HUES6 (cell line): ENCODE results near the gene CIBAR2.

ENCODE experiments used
- H3K27ac ChIP-seq: 2 replicates; pipeline ENCODE4 v1.7.0; 2013; ENCODE audit warnings: low read depth, mild to moderate bottlenecking, low read length, inconsistent platforms
- H3K27me3 ChIP-seq: 2 replicates; pipeline ENCODE4 v1.6.1; 2013; ENCODE audit warnings: low read length; ENCODE audit not compliant: control insufficient read depth, insufficient read depth
- H3K36me3 ChIP-seq: 2 replicates; pipeline ENCODE4 v1.6.1; 2013; ENCODE audit warnings: low read length; ENCODE audit not compliant: control insufficient read depth, insufficient read depth
- H3K4me1 ChIP-seq: 2 replicates; pipeline ENCODE4 v1.6.1; 2013; ENCODE audit warnings: low read length; ENCODE audit not compliant: control insufficient read depth, insufficient read depth
- H3K4me3 ChIP-seq: 2 replicates; pipeline ENCODE4 v1.5.1; 2013; ENCODE audit warnings: low read depth, low read length
- H3K9ac ChIP-seq: one replicate; pipeline ENCODE4 v1.6.1; 2013; ENCODE audit warnings: mild to moderate bottlenecking, low read length
- H3K9me3 ChIP-seq: 2 replicates; pipeline ENCODE4 v1.6.1; 2013; ENCODE audit warnings: low read depth, low read length; ENCODE audit not compliant: control insufficient read depth, insufficient read depth

Gene CIBAR2

DNA sequence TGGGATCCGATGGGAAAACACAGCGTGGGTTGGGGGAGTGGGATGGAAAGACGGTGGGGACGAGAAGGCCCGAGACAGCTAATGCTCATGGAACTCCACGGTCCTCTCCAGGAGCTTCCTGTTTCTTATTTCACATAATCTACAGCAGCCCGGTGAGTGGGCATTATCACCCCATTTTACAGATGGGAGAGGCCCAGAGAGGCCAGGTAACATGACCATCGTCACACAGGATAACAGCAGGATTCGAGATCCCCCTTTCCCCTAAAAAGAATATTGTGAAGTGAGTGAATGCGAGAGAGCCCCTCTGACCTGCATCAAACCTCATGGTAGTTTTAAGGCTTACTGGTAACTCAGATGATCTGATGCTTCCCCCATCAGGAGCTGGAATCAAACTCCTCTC is 12.0 kb downstream of the CIBAR2 start:
- no peak overlapping the region for H3K9ac ChIP-seq
- no peaks in the 10 kb centered on the region for H3K4me1 ChIP-seq
- no peaks in the 10 kb centered on the region for H3K27me3 ChIP-seq
- no peaks in the 10 kb centered on the region for H3K36me3 ChIP-seq
- no peak overlapping the region for H3K27ac ChIP-seq
- H3K4me3 ChIP-seq: no peak overlapping the region
- H3K9me3 ChIP-seq: no peaks in the 10 kb centered on the region

DNA sequence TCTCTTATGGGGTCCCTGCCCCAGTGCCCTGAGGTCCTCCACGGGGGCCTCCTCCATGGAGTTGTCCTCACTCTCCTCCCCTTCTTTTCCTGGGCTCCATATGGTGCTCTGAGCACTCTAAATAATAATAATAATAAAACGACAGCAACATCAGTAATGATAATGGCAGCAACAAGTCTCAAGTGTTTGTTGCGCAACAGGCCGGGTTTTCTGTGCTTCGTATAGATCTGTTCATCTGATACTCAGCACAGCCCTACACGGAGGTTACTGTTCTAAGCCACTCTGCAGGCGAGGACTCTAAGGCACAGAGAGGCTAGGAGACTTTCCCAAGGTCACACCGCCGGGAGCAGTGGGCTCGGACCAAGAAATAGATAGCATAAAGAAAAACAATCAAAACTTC is 13.7 kb downstream of the CIBAR2 start:
- Histone ChIP-seq H3K27me3 (no peaks in the 10 kb centered on the region), H3K4me3 (no peak overlapping the region), H3K9ac (no peak overlapping the region), H3K36me3 (no peaks in the 10 kb centered on the region), H3K27ac (no peak overlapping the region), H3K4me1 (no peaks in the 10 kb centered on the region), H3K9me3 (no peaks in the 10 kb centered on the region)

DNA sequence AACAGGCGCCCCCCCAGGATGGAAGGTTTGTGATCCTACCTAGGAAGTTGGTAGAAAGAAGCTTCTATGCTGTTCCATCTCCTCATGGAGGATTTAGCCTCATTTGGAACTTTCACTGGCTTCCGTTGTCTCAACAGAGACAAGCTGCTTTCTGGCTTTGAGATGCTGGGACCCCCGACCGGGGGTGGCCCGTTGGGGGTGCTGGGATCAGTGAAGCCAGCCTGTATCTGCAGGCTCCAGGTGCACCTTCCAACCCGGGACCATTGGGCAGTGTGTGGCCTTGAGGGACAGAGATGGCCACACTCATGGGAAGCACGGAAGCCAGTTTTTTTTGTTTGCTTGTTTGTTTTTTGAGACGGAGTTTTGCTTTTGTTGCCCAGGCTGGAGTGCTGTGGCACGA is 15.4 kb downstream of the CIBAR2 start:
- Histone ChIP-seq H3K36me3 (no peaks in the 10 kb centered on the region), H3K4me3 (no peak overlapping the region), H3K9me3 (no peaks in the 10 kb centered on the region), H3K4me1 (peaks cover 9% of the 10 kb centered on the region; the same call in 1 of the 2 replicates), H3K27ac (no peak overlapping the region), H3K27me3 (no peaks in the 10 kb centered on the region), H3K9ac (no peak overlapping the region)

DNA sequence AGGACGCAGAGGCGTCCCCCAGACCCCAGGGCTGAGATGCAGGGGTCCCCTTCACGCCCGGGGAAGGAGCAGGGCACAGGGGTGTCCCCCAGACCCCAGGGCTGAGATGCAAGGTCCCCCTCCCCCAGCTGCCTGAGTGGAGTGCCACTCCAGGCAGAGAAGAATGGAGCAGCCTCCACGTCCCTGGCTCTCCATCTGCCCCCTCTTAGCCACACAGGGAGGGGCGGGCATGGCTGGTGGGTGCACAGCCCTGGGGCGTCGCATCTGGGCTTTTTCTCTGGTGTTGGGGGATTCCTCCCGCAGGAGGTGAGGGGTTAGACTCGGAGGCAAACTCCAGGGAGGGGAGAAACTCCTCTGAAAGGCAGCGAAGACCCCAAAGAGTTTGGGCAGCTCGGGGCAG is 17.5 kb downstream of the CIBAR2 start:
- Histone ChIP-seq H3K4me1 (peaks cover 13% of the 10 kb centered on the region; the same call in 1 of the 2 replicates), H3K9ac (no peak overlapping the region), H3K27me3 (no peaks in the 10 kb centered on the region), H3K27ac (no peak overlapping the region), H3K36me3 (no peaks in the 10 kb centered on the region), H3K9me3 (no peaks in the 10 kb centered on the region), H3K4me3 (no peak overlapping the region)

DNA sequence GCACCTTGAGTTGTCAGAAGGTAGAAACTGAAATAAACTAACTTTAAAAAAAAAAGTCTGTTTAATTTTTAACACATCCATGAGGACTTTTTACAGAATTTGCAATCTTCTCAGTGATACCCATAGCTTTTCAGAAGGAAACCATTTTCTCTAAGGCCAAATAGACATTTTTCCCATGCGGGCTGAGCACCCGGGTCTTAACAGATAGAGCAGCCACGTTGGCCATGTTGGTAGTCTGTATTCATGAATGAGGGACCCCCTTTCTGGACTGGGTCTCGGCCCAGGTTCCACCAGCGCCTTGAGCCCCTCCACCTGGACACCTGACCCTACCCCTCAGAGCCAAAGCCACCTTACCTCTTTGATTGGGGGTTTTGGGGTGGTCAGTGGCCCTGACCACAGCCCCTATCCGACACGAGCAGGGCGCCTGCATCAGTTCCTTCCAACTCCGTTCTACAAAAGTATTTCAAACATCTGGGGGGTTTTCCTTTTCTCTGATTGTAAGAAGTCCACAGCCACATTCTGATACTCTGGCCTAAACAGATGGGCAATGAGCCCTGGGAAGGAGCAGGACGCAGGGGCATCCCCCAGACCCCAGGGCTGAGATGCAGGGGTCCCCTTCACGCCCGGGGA is 18.0 kb downstream of the CIBAR2 start:
- H3K27me3 ChIP-seq: no peaks in the 10 kb centered on the region
- H3K27ac ChIP-seq: no peak overlapping the region
- H3K4me1 ChIP-seq: peaks cover 13% of the 10 kb centered on the region; the same call in 1 of the 2 replicates
- no peaks in the 10 kb centered on the region for H3K36me3 ChIP-seq
- no peaks in the 10 kb centered on the region for H3K9me3 ChIP-seq
- H3K9ac ChIP-seq: no peak overlapping the region
- no peak overlapping the region for H3K4me3 ChIP-seq

DNA sequence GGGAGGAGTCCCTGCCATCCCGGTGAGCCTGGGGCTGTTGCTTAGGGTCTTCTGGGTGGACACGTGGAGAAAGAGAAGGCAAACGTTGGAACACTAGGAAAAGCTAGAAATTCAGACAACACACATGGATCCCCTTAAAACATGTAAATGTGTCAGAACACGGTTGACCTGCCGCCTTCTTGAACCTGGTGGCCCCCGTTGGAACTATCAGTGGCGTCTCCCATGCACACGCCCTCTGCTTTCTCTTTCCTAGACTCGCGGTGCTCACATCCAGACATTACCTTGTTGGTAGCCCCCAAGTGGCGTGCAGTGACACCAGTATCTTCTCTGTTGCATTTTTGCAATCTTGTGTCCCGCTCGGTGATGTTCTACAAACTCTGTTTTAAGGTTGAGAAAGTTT is 18.6 kb downstream of the CIBAR2 start:
- H3K4me3 ChIP-seq: no peak overlapping the region
- peaks cover 13% of the 10 kb centered on the region; the same call in 1 of the 2 replicates for H3K4me1 ChIP-seq
- no peak overlapping the region for H3K9ac ChIP-seq
- no peak overlapping the region for H3K27ac ChIP-seq
- H3K9me3 ChIP-seq: no peaks in the 10 kb centered on the region
- no peaks in the 10 kb centered on the region for H3K36me3 ChIP-seq
- H3K27me3 ChIP-seq: no peaks in the 10 kb centered on the region

DNA sequence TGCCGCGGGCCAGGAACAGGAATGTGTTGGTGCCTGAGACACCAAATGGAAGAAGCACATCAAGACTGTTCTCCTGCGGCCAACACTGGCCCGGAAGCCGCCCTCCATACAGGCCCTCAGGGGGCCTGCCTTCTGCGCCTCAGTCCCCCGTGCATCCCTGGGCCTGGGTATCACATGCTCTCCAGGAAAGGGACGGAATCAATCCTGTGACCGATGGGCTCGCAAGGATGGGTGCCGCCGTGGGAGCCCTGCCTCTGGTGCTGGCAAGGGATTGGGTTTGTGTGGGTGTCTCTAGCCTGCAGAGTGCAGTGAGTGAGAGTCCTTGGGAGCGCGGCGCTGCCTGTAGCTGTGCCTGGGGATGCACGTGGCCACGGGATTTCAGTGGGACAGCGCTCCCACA is 19.4 kb downstream of the CIBAR2 start:
- no peaks in the 10 kb centered on the region for H3K27me3 ChIP-seq
- H3K4me1 ChIP-seq: peaks cover 13% of the 10 kb centered on the region; the same call in 1 of the 2 replicates
- no peak overlapping the region for H3K4me3 ChIP-seq
- H3K9me3 ChIP-seq: no peaks in the 10 kb centered on the region
- H3K9ac ChIP-seq: no peak overlapping the region
- no peaks in the 10 kb centered on the region for H3K36me3 ChIP-seq
- H3K27ac ChIP-seq: no peak overlapping the region

DNA sequence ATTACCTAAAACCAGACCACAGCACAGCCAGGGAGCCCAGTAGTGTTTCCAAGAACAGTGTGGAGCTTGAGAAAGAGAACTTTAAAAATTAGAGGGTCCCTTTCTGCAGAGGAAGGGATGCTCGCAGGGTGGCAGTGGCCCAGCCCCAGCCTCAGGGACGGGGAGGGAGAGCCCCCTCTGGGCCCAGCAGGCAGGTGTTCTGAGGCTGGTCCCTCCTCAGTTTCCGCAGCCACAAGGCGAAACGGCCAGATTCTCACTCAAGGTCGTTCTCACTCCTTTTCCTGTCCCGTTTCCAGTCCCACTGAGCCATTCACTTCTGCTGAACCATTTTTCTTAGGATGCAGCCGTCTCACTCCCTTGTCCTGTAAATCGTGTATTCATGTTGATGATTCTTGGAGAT is 20.0 kb downstream of the CIBAR2 start:
- H3K36me3 ChIP-seq: no peaks in the 10 kb centered on the region
- no peaks in the 10 kb centered on the region for H3K27me3 ChIP-seq
- H3K27ac ChIP-seq: no peak overlapping the region
- no peak overlapping the region for H3K4me3 ChIP-seq
- no peak overlapping the region for H3K9ac ChIP-seq
- peaks cover 13% of the 10 kb centered on the region; the same call in 1 of the 2 replicates for H3K4me1 ChIP-seq
- no peaks in the 10 kb centered on the region for H3K9me3 ChIP-seq

DNA sequence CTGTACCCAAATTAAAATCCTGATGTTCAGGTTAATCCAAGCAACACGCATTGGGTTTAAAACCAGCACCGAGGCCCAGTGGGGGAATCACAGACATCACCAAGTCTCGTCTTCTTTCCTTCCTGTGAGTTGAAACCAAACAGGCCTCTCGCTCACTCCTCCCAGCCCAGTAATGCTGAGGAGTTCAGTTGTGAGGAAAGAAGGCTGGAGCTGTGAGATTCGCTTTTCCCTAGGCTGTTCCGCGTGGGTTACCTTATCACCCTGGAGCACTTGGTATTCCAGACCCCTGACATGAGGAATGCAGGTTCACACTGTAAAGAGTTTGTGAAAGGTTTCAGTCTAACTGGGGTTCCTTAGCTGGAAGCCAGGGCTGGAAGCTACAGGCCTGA is 20.8 kb downstream of the CIBAR2 start:
- Histone ChIP-seq H3K4me1 (peaks cover 17% of the 10 kb centered on the region; the same call in 1 of the 2 replicates), H3K9ac (no peak overlapping the region), H3K9me3 (no peaks in the 10 kb centered on the region), H3K27me3 (no peaks in the 10 kb centered on the region), H3K27ac (no peak overlapping the region), H3K4me3 (no peak overlapping the region), H3K36me3 (no peaks in the 10 kb centered on the region)

DNA sequence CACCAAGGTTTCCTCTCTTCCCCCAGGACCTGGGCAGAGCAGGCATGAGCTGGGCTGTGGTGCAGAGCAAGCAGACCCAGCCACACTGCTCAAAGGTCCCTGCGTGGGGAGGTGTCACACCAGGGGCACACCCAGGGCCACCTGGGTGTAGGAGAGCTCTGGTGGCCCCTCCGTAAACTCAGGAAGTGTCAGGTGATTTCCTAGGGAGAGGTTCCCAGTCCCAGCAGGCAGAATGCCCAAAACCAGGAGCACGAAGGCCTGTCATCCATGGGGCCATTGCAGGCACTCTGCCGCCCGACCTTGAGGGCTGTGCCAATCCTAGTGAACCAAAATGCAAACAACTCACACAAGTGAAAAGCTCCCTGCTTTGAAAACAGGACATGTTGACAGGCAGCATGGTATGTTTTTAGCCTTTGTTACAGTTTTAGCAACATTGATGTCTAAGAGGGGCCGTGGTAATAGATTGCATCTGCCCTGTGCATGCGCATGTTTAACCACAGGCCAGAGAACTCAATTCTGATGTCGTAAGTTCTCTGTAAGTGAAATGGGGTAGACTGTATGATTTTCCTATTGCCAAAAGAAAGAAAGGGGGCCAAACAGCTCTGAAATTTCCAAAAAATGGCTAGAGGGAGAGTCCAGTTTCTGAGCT is 21.3 kb downstream of the CIBAR2 start:
- Histone ChIP-seq H3K36me3 (no peaks in the 10 kb centered on the region), H3K9ac (no peak overlapping the region), H3K4me1 (peaks cover 17% of the 10 kb centered on the region; the same call in 1 of the 2 replicates), H3K4me3 (no peak overlapping the region), H3K27ac (no peak overlapping the region), H3K27me3 (peaks cover under 1% of the 10 kb centered on the region; the same call in 1 of the 2 replicates), H3K9me3 (no peaks in the 10 kb centered on the region)

DNA sequence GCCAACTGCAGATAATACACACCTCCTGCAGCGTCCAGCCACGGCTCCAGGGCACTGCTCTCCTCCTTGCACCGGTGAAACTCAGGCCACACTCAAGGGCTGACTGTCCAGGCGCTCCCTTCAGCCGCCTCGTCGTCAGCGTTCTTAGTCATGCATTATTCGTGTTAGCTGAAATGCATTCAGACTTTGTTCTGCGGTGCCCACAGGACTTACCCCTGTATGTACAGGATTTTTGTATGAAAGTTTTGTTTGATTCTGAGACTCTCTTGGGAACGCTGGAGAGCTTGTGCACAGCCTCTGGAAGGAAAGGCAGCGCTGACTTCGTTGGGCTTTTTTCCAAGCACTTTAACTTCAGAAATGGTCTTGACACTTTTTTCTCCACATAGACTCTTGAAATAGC is 22.1 kb downstream of the CIBAR2 start:
- Histone ChIP-seq H3K36me3 (no peaks in the 10 kb centered on the region), H3K27me3 (peaks cover 8% of the 10 kb centered on the region; the same call in 1 of the 2 replicates), H3K4me3 (no peak overlapping the region), H3K9me3 (no peaks in the 10 kb centered on the region), H3K27ac (no peak overlapping the region), H3K9ac (no peak overlapping the region), H3K4me1 (peaks cover 17% of the 10 kb centered on the region; the same call in 1 of the 2 replicates)
